SJCRH30 (cell line): ENCODE measurements around the gene RPTOR. TPM values are rescaled to one million over a fixed set of nuclear protein-coding genes. Genes with fewer than 3 reads are reported as not detected.

Experiments
- DNase-seq, 2 experiments: peaks; one replicate each; pipeline ENCODE4 v3.0.0-alpha.2; 2015 to 2020
- H3K27ac ChIP-seq: fragments of 250-450 bp; sonication (Bioruptor Pico); 2 replicates; pipeline ENCODE4 v1.5.1; 2020; ENCODE audit warnings: mild to moderate bottlenecking, moderate library complexity
- H3K27me3 ChIP-seq: fragments of 250-450 bp; sonication (Bioruptor Pico); 2 replicates; pipeline ENCODE4 v1.5.1; 2020; ENCODE audit warnings: mild to moderate bottlenecking, moderate library complexity
- H3K36me3 ChIP-seq: fragments of 250-450 bp; sonication (Bioruptor Pico); 2 replicates; pipeline ENCODE4 v1.5.1; 2020; ENCODE audit warnings: mild to moderate bottlenecking, moderate library complexity
- H3K4me1 ChIP-seq: fragments of 250-450 bp; sonication (Bioruptor Pico); 2 replicates; pipeline ENCODE4 v1.5.1; 2020; ENCODE audit warnings: mild to moderate bottlenecking, moderate library complexity
- H3K4me3 ChIP-seq: fragments of 250-450 bp; sonication (Bioruptor Pico); 2 replicates; pipeline ENCODE4 v1.5.1; 2020; ENCODE audit warnings: mild to moderate bottlenecking, moderate library complexity
- H3K9me3 ChIP-seq: fragments of 250-450 bp; sonication (Bioruptor Pico); replicated peaks from 2 replicates; pipeline ENCODE4 v1.5.1; 2020; ENCODE audit warnings: mild to moderate bottlenecking, moderate library complexity
- total RNA-seq: library from RNA; depleted of rRNA; stranded (reverse); fragments of >200 nt; shearing (Covaris generic); gene quantifications from 2 replicates; pipeline ENCODE4 v1.2.3, GENCODE V29; 2014

The RPTOR gene
- total RNA-seq, 1 experiment from 2014 or later = 43.6 TPM

- DNase-seq = no peak
- Histone ChIP-seq H3K4me3 (no peak overlapping the region), H3K36me3 (peaks cover 4% of the 10 kb centered on the region; the same call in 1 of the 2 replicates), H3K27ac (no peak overlapping the region), H3K4me1 (no peaks in the 10 kb centered on the region), H3K27me3 (no peaks in the 10 kb centered on the region), H3K9me3 (no peaks in the 10 kb centered on the region)
Observed at GRCh38 chr17:80850109-80850508, 305.5 kb downstream of the RPTOR start.

GRCh38 chr17:80850817-80851216 lies 306.2 kb downstream of the RPTOR start:
- peak in 1 of 2 experiments; percentile 37 for DNase-seq
- no peaks in the 10 kb centered on the region for H3K9me3 ChIP-seq
- H3K27me3 ChIP-seq = no peaks in the 10 kb centered on the region
- H3K36me3 ChIP-seq = peaks cover 4% of the 10 kb centered on the region; the same call in 1 of the 2 replicates
- H3K4me1 ChIP-seq = peaks cover 2% of the 10 kb centered on the region
- H3K4me3 ChIP-seq = no peak overlapping the region
- H3K27ac ChIP-seq = no peak overlapping the region

- Histone ChIP-seq H3K27me3 (no peaks in the 10 kb centered on the region), H3K27ac (no peak overlapping the region), H3K9me3 (no peaks in the 10 kb centered on the region), H3K4me3 (no peak overlapping the region), H3K36me3 (peaks cover 4% of the 10 kb centered on the region; the same call in 1 of the 2 replicates), H3K4me1 (peaks cover 8% of the 10 kb centered on the region)
- no peak for DNase-seq
Observed at GRCh38 chr17:80851277-80851925, 306.8 kb downstream of the RPTOR start.

- H3K4me1 ChIP-seq = peaks cover 9% of the 10 kb centered on the region
- no peaks in the 10 kb centered on the region for H3K36me3 ChIP-seq
- no peak overlapping the region for H3K27ac ChIP-seq
- H3K9me3 ChIP-seq = no peaks in the 10 kb centered on the region
- H3K27me3 ChIP-seq = no peaks in the 10 kb centered on the region
- no peak for DNase-seq
- H3K4me3 ChIP-seq = no peak overlapping the region
Observed at GRCh38 chr17:80852476-80853015, 307.9 kb downstream of the RPTOR start.

GRCh38 chr17:80853076-80853475 lies 308.4 kb downstream of the RPTOR start:
- H3K27me3 ChIP-seq = no peaks in the 10 kb centered on the region
- peaks cover 9% of the 10 kb centered on the region for H3K4me1 ChIP-seq
- no peak overlapping the region for H3K4me3 ChIP-seq
- no peaks in the 10 kb centered on the region for H3K36me3 ChIP-seq
- no peak overlapping the region for H3K27ac ChIP-seq
- DNase-seq = no peak
- H3K9me3 ChIP-seq = no peaks in the 10 kb centered on the region

GRCh38 chr17:80854220-80854619 lies 309.6 kb downstream of the RPTOR start:
- Histone ChIP-seq H3K36me3 (no peaks in the 10 kb centered on the region), H3K27me3 (no peaks in the 10 kb centered on the region), H3K4me1 (peaks cover 9% of the 10 kb centered on the region), H3K4me3 (no peak overlapping the region), H3K27ac (no peak overlapping the region), H3K9me3 (no peaks in the 10 kb centered on the region)
- no peak for DNase-seq

- no peaks in the 10 kb centered on the region for H3K9me3 ChIP-seq
- H3K27me3 ChIP-seq = no peaks in the 10 kb centered on the region
- no peaks in the 10 kb centered on the region for H3K36me3 ChIP-seq
- H3K27ac ChIP-seq = no peak overlapping the region
- no peak overlapping the region for H3K4me3 ChIP-seq
- DNase-seq = no peak
- H3K4me1 ChIP-seq = peaks cover 9% of the 10 kb centered on the region
Observed at GRCh38 chr17:80855196-80855947, 310.7 kb downstream of the RPTOR start.

- H3K4me1 ChIP-seq = peaks cover 9% of the 10 kb centered on the region
- peak overlapping the region; percentile 11; the same call in 1 of the 2 replicates for H3K27ac ChIP-seq
- no peaks in the 10 kb centered on the region; the same call in 1 of the 2 replicates for H3K36me3 ChIP-seq
- no peaks in the 10 kb centered on the region for H3K9me3 ChIP-seq
- no peak overlapping the region for H3K4me3 ChIP-seq
- DNase-seq = peak; percentile 73 to 75
- no peaks in the 10 kb centered on the region for H3K27me3 ChIP-seq
Observed at GRCh38 chr17:80855948-80856862, 311.6 kb downstream of the RPTOR start.

GRCh38 chr17:80856863-80857755 lies 312.5 kb downstream of the RPTOR start:
- peaks cover 9% of the 10 kb centered on the region for H3K4me1 ChIP-seq
- no peak overlapping the region for H3K4me3 ChIP-seq
- DNase-seq = no peak
- peak overlapping the region; percentile 11; the same call in 1 of the 2 replicates for H3K27ac ChIP-seq
- no peaks in the 10 kb centered on the region for H3K9me3 ChIP-seq
- H3K36me3 ChIP-seq = no peaks in the 10 kb centered on the region; the same call in 1 of the 2 replicates
- no peaks in the 10 kb centered on the region for H3K27me3 ChIP-seq

GRCh38 chr17:80857756-80858171 lies 313.1 kb downstream of the RPTOR start:
- H3K4me3 ChIP-seq = no peak overlapping the region
- peaks cover 2% of the 10 kb centered on the region; the same call in 1 of the 2 replicates for H3K36me3 ChIP-seq
- H3K4me1 ChIP-seq = peaks cover 9% of the 10 kb centered on the region
- DNase-seq = no peak
- H3K27me3 ChIP-seq = no peaks in the 10 kb centered on the region
- no peak overlapping the region for H3K27ac ChIP-seq
- no peaks in the 10 kb centered on the region for H3K9me3 ChIP-seq

- Histone ChIP-seq H3K27me3 (no peaks in the 10 kb centered on the region), H3K36me3 (peaks cover 6% of the 10 kb centered on the region), H3K4me1 (peaks cover 9% of the 10 kb centered on the region), H3K4me3 (no peak overlapping the region), H3K27ac (no peak overlapping the region), H3K9me3 (peaks cover 2% of the 10 kb centered on the region; the same call in 1 of the 2 replicates)
- DNase-seq = no peak
Observed at GRCh38 chr17:80858301-80859001, 313.8 kb downstream of the RPTOR start.

- H3K9me3 ChIP-seq = peaks cover 2% of the 10 kb centered on the region; the same call in 1 of the 2 replicates
- peaks cover 9% of the 10 kb centered on the region for H3K4me1 ChIP-seq
- H3K27ac ChIP-seq = no peak overlapping the region
- no peak overlapping the region for H3K4me3 ChIP-seq
- H3K27me3 ChIP-seq = no peaks in the 10 kb centered on the region
- peaks cover 8% of the 10 kb centered on the region for H3K36me3 ChIP-seq
- DNase-seq = no peak
Observed at GRCh38 chr17:80859002-80859941, 314.6 kb downstream of the RPTOR start.
